Endothelial cell of umbilical vein (primary cell): Measurements from ENCODE around the gene STON2.

Source experiments
- EZH2 ChIP-seq: IDR thresholded peaks from 2 replicates; pipeline ENCODE4 v1.6.1; 2012; ENCODE audit warnings: borderline replicate concordance, low read depth, mild to moderate bottlenecking, moderate library complexity, low read length, inconsistent platforms; ENCODE audit not compliant: severe bottlenecking
- FOS ChIP-seq: IDR thresholded peaks from 2 replicates; pipeline ENCODE4 v1.6.1; 2011; ENCODE audit warnings: mild to moderate bottlenecking, low read length, moderate library complexity, borderline replicate concordance; ENCODE audit not compliant: insufficient read depth
- GATA2 ChIP-seq: IDR thresholded peaks from 2 replicates; pipeline ENCODE4 v1.7.0; 2011; ENCODE audit warnings: low read depth, mild to moderate bottlenecking, moderate library complexity, mixed read lengths, low read length; ENCODE audit not compliant: insufficient read length, insufficient read depth
- JUN ChIP-seq: IDR thresholded peaks from 2 replicates; pipeline ENCODE4 v1.6.1; 2011; ENCODE audit warnings: borderline replicate concordance, low read depth; ENCODE audit not compliant: insufficient read length, insufficient read depth
- POLR2A ChIP-seq: IDR thresholded peaks from 2 replicates; pipeline ENCODE4 v1.6.1; 2012; ENCODE audit warnings: low read depth, mild to moderate bottlenecking, control low read depth, low read length
- POLR2AphosphoS5 ChIP-seq: IDR thresholded peaks from 2 replicates; pipeline ENCODE4 v1.6.1; 2012; ENCODE audit warnings: low read depth, mild to moderate bottlenecking, control low read depth, low read length, moderate library complexity; ENCODE audit not compliant: insufficient read depth
- TF ChIP-seq, protein P1 (sequence below), 2 donors: IDR thresholded peaks; 1 replicate in 1 of 2; 2 replicates in 1 of 2; pipeline ENCODE4 v1.5.1; 2011; ENCODE audit warnings: low read length in 2 of 2, mild to moderate bottlenecking in 2 of 2, moderate library complexity in 2 of 2, control low read depth in 1 of 2, inconsistent platforms in 1 of 2, low read depth in 1 of 2; ENCODE audit not compliant: insufficient read depth in 1 of 2; ENCODE audit errors: extremely low read depth in 1 of 2
- TF ChIP-seq, protein P2 (sequence below): IDR thresholded peaks from 2 replicates; pipeline ENCODE4 v1.6.1; 2011; ENCODE audit not compliant: insufficient read depth, insufficient read length

DNA sequence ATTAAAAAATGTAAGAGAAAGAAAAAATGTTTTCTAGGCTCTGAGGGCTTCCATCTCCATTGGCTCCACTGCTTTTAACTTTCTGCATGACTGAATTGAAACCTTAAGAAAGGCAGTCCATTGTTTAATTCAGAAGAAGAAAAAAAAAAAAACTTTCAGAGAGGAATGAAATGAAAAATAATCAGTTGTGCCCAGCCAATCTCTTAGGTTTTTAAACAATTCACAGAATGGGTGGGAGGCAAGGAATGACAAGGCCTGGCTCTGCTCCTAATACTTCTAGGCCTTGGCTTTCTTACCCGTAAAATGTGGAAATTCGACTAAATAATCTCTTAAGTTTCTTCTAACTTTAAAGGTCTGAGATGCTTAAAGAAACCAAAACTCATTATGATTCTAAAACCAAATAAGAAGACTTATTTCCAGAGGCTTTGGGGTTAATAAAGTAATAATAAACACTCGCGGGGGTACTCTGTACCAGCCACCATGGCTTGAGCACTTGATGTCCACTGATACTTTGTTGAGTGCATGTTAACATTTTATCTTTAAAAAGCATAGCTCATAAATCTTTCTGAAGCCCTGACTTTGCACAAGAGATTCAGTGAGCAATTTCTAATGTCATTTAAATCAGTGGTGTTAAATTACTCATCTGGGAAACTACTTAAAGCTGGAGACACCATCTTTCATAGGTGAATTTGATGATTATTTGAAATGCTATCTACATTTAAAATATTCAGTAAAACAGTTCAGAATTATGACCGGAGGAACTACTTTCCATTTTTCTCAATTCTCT is 49.6 kb downstream of the STON2 start:
- TF ChIP-seq, protein P1, sequence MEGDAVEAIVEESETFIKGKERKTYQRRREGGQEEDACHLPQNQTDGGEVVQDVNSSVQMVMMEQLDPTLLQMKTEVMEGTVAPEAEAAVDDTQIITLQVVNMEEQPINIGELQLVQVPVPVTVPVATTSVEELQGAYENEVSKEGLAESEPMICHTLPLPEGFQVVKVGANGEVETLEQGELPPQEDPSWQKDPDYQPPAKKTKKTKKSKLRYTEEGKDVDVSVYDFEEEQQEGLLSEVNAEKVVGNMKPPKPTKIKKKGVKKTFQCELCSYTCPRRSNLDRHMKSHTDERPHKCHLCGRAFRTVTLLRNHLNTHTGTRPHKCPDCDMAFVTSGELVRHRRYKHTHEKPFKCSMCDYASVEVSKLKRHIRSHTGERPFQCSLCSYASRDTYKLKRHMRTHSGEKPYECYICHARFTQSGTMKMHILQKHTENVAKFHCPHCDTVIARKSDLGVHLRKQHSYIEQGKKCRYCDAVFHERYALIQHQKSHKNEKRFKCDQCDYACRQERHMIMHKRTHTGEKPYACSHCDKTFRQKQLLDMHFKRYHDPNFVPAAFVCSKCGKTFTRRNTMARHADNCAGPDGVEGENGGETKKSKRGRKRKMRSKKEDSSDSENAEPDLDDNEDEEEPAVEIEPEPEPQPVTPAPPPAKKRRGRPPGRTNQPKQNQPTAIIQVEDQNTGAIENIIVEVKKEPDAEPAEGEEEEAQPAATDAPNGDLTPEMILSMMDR (IDR thresholded peaks at IDR 0.05; ENCODE audit: extremely low read depth in 1 of 2, insufficient read depth in 1 of 2, low read depth in 1 of 2, low read length in 2 of 2) = no peak
- TF ChIP-seq EZH2 (no peak), POLR2AphosphoS5 (no peak), POLR2A (no peak), JUN (no peak), FOS (no peak), GATA2 (no peak)
- TF ChIP-seq, protein P2, sequence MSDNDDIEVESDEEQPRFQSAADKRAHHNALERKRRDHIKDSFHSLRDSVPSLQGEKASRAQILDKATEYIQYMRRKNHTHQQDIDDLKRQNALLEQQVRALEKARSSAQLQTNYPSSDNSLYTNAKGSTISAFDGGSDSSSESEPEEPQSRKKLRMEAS = no peak
